ENCODE results near the gene SIPA1L3. TPM values are rescaled to one million over a fixed set of nuclear protein-coding genes. Genes with fewer than 3 reads are reported as not detected.

SIPA1L3 gene
- total RNA-seq, 1 donor from 2014 or later, result 26.9 TPM

- no peaks in the 10 kb centered on the region for H3K79me2 ChIP-seq (ENCODE audit: insufficient read depth, low read length)
- no peaks in the 10 kb centered on the region for H3K27me3 ChIP-seq (ENCODE audit: insufficient read depth, low read length)
- H3K36me3 ChIP-seq (ENCODE audit: insufficient read depth, low read length), result peaks cover 27% of the 10 kb centered on the region
- Mint-ChIP-seq H3K9me3 (ENCODE audit: unreplicated experiment) (peaks cover 10% of the 10 kb centered on the region), H3K4me3 (ENCODE audit: unreplicated experiment) (no peak overlapping the region), H3K4me1 (ENCODE audit: low read depth, unreplicated experiment) (peaks cover 6% of the 10 kb centered on the region), H3K36me3 (ENCODE audit: low read depth, unreplicated experiment) (peaks cover 32% of the 10 kb centered on the region), H3K27ac (ENCODE audit: unreplicated experiment) (peak overlapping the region; percentile 58), H3K27me3 (ENCODE audit: low read depth, unreplicated experiment) (no peaks in the 10 kb centered on the region)
- H2AFZ ChIP-seq (ENCODE audit: low read depth, low read length), result no peak overlapping the region
- H3K4me3 ChIP-seq (ENCODE audit: insufficient read depth, low read depth, low read length), result no peak overlapping the region
- H3K4me2 ChIP-seq (ENCODE audit: low read length), result no peak overlapping the region
- no peaks in the 10 kb centered on the region for H3K9me3 ChIP-seq (ENCODE audit: insufficient read depth, low read depth, low read length)
- no peak overlapping the region for H3K9ac ChIP-seq (ENCODE audit: low read length)
- peaks cover 7% of the 10 kb centered on the region for H4K20me1 ChIP-seq (ENCODE audit: insufficient read depth, low read length)
- no peak for TF ChIP-seq EZH2 (IDR thresholded peaks at IDR 0.05; ENCODE audit: insufficient read depth, low read length)
- TF ChIP-seq CTCF (IDR thresholded peaks at IDR 0.05; ENCODE audit: insufficient read depth, low read depth, low read length), result no peak
- FAIRE-seq (no peak), DNase-seq (ENCODE audit: low read depth) (no peak)
- no peaks in the 10 kb centered on the region for H3K4me1 ChIP-seq (ENCODE audit: insufficient read depth, low read length)
- no peak overlapping the region for H3K27ac ChIP-seq (ENCODE audit: low read depth, low read length)
Measured at GRCh38 chr19:38115271-38115802, 208.3 kb downstream of the SIPA1L3 start.

- Histone ChIP-seq H3K4me1 (ENCODE audit: insufficient read depth, low read length) (no peaks in the 10 kb centered on the region), H3K4me2 (ENCODE audit: low read length) (no peak overlapping the region), H3K36me3 (ENCODE audit: insufficient read depth, low read length) (peaks cover 22% of the 10 kb centered on the region), H2AFZ (ENCODE audit: low read depth, low read length) (no peak overlapping the region), H3K9me3 (ENCODE audit: insufficient read depth, low read depth, low read length) (no peaks in the 10 kb centered on the region), H4K20me1 (ENCODE audit: insufficient read depth, low read length) (peaks cover 4% of the 10 kb centered on the region), H3K9ac (ENCODE audit: low read length) (no peak overlapping the region), H3K27ac (ENCODE audit: low read depth, low read length) (no peak overlapping the region), H3K4me3 (ENCODE audit: insufficient read depth, low read depth, low read length) (no peak overlapping the region), H3K79me2 (ENCODE audit: insufficient read depth, low read length) (no peaks in the 10 kb centered on the region), H3K27me3 (ENCODE audit: insufficient read depth, low read length) (no peaks in the 10 kb centered on the region)
- H3K4me3 Mint-ChIP-seq (ENCODE audit: unreplicated experiment), result no peak overlapping the region
- FAIRE-seq, result no peak
- peaks cover 20% of the 10 kb centered on the region for H3K9me3 Mint-ChIP-seq (ENCODE audit: unreplicated experiment)
- no peak for DNase-seq (ENCODE audit: low read depth)
- H3K4me1 Mint-ChIP-seq (ENCODE audit: low read depth, unreplicated experiment), result peaks cover 6% of the 10 kb centered on the region
- H3K27ac Mint-ChIP-seq (ENCODE audit: unreplicated experiment), result no peak overlapping the region
- TF ChIP-seq EZH2 (IDR thresholded peaks at IDR 0.05; ENCODE audit: insufficient read depth, low read length), result no peak
- no peak for TF ChIP-seq CTCF (IDR thresholded peaks at IDR 0.05; ENCODE audit: insufficient read depth, low read depth, low read length)
- no peaks in the 10 kb centered on the region for H3K27me3 Mint-ChIP-seq (ENCODE audit: low read depth, unreplicated experiment)
- H3K36me3 Mint-ChIP-seq (ENCODE audit: low read depth, unreplicated experiment), result peaks cover 44% of the 10 kb centered on the region
Measured at GRCh38 chr19:38118176-38118575, 211.2 kb downstream of the SIPA1L3 start.

- H3K4me1 Mint-ChIP-seq (ENCODE audit: low read depth, unreplicated experiment), result peaks cover 5% of the 10 kb centered on the region
- no peak overlapping the region for H3K4me3 ChIP-seq (ENCODE audit: insufficient read depth, low read depth, low read length)
- H3K9ac ChIP-seq (ENCODE audit: low read length), result no peak overlapping the region
- peaks cover 23% of the 10 kb centered on the region for H3K9me3 Mint-ChIP-seq (ENCODE audit: unreplicated experiment)
- H3K4me3 Mint-ChIP-seq (ENCODE audit: unreplicated experiment), result no peak overlapping the region
- peaks cover 22% of the 10 kb centered on the region for H3K36me3 ChIP-seq (ENCODE audit: insufficient read depth, low read length)
- no peak for FAIRE-seq
- no peaks in the 10 kb centered on the region for H3K9me3 ChIP-seq (ENCODE audit: insufficient read depth, low read depth, low read length)
- no peaks in the 10 kb centered on the region for H3K27me3 Mint-ChIP-seq (ENCODE audit: low read depth, unreplicated experiment)
- no peaks in the 10 kb centered on the region for H3K4me1 ChIP-seq (ENCODE audit: insufficient read depth, low read length)
- H3K27ac Mint-ChIP-seq (ENCODE audit: unreplicated experiment), result no peak overlapping the region
- peaks cover 4% of the 10 kb centered on the region for H4K20me1 ChIP-seq (ENCODE audit: insufficient read depth, low read length)
- DNase-seq (ENCODE audit: low read depth), result no peak
- H3K36me3 Mint-ChIP-seq (ENCODE audit: low read depth, unreplicated experiment), result peaks cover 45% of the 10 kb centered on the region
- TF ChIP-seq CTCF (IDR thresholded peaks at IDR 0.05; ENCODE audit: insufficient read depth, low read depth, low read length) (no peak), EZH2 (IDR thresholded peaks at IDR 0.05; ENCODE audit: insufficient read depth, low read length) (no peak)
- H3K4me2 ChIP-seq (ENCODE audit: low read length), result no peak overlapping the region
- no peak overlapping the region for H3K27ac ChIP-seq (ENCODE audit: low read depth, low read length)
- H3K79me2 ChIP-seq (ENCODE audit: insufficient read depth, low read length), result no peaks in the 10 kb centered on the region
- no peak overlapping the region for H2AFZ ChIP-seq (ENCODE audit: low read depth, low read length)
- H3K27me3 ChIP-seq (ENCODE audit: insufficient read depth, low read length), result no peaks in the 10 kb centered on the region
Measured at GRCh38 chr19:38120471-38121025, 213.5 kb downstream of the SIPA1L3 start.
